HCT116 (cell line): ENCODE data around the gene GHR. TPM values are rescaled to one million over a fixed set of nuclear protein-coding genes. Genes with fewer than 3 reads are reported as not detected.

ENCODE experiments used
- ATAC-seq: fragments of 200-7000 bp; cut with Tn5 transposase; 2 replicates; pipeline ENCODE4 v1.9.1; 2020; ENCODE audit warnings: mild to moderate bottlenecking, moderate library complexity
- BruUV-seq: library from RNA; stranded (reverse); fragments of 400-500 nt; replicated peaks from 2 replicates; lab custom pipeline; 2021; lab: Mats Ljungman, UMichigan
- CTCF ChIA-PET: fragments of 300-600 bp; sonication (Branson Sonifier 250); formaldehyde crosslinking; loops from one replicate; lab custom pipeline; 2021; ENCODE audit warnings: antibody characterized with exemption; lab: Charles Lee
- POLR2A ChIA-PET: fragments of 300-600, 350-600 bp; sonication (Branson Sonifier 250); formaldehyde crosslinking; loops from one replicate; lab custom pipeline; 2021; ENCODE audit warnings: antibody characterized with exemption; lab: Charles Lee
- RAD21 ChIA-PET, 2 experiments: fragments of 300-600 bp; sonication (Branson Sonifier 250); formaldehyde crosslinking; loops; one replicate each; lab custom pipeline; 2023; ENCODE audit warnings: low total read pairs in 2 of 2; ENCODE audit not compliant: uncharacterized antibody in 2 of 2, unreplicated experiment in 2 of 2, low non-redundant PET in 1 of 2; lab: Charles Lee
- DNase-seq: peaks from one replicate; pipeline ENCODE4 v3.0.0-alpha.2; 2010; ENCODE audit warnings: low read depth, low spot score
- H2AFZ ChIP-seq: fragments of 200-600 bp; shearing (Covaris generic), sonication (generic); 2 replicates; pipeline ENCODE4 v1.6.1; 2017; ENCODE audit warnings: low read depth, mixed run types, mixed read lengths, antibody characterized with exemption, low read length; ENCODE audit not compliant: poor library complexity, severe bottlenecking
- H3K27ac ChIP-seq: 2 replicates; pipeline ENCODE4 v1.5.1; 2012; ENCODE audit warnings: low read depth, low read length
- H3K27me3 ChIP-seq: fragments of 200-600 bp; sonication (generic); 2 replicates; pipeline ENCODE4 v1.6.1; 2016; ENCODE audit warnings: mixed run types, low read length, mixed read lengths; ENCODE audit not compliant: insufficient read depth
- H3K36me3 ChIP-seq, 2 experiments: fragments of 200-500 bp in 1 of 2; fragments of 200-600 bp in 1 of 2; sonication (Bioruptor generic) in 1 of 2; sonication (generic) in 1 of 2; 2 replicates each; pipeline versions ENCODE4 v1.5.1 to v1.6.1; 2014 to 2016; ENCODE audit warnings: low read length in 2 of 2, inconsistent platforms in 1 of 2, mixed read lengths in 1 of 2, mixed run types in 1 of 2; ENCODE audit not compliant: insufficient read depth in 2 of 2, control insufficient read depth in 1 of 2
- H3K4me1 ChIP-seq, 2 experiments: fragments of 200-600 bp in 1 of 2; sonication (generic) in 1 of 2; 2 replicates each; pipeline versions ENCODE4 v1.5.1 to v1.6.1; 2012 to 2017; ENCODE audit warnings: low read length in 2 of 2, inconsistent platforms in 1 of 2, mild to moderate bottlenecking in 1 of 2, mixed read lengths in 1 of 2, mixed run types in 1 of 2, moderate library complexity in 1 of 2; ENCODE audit not compliant: insufficient read depth in 2 of 2, control insufficient read depth in 1 of 2
- H3K4me2 ChIP-seq: fragments of 200-600 bp; sonication (generic); 2 replicates; pipeline ENCODE4 v1.6.1; 2017; ENCODE audit warnings: mixed run types, low read length, mixed read lengths
- H3K4me3 ChIP-seq, 2 experiments: fragments of 200-600 bp in 1 of 2; sonication (generic) in 1 of 2; replicated peaks in 1 of 2; 2 replicates each; pipeline ENCODE4 v1.5.1; 2011 to 2016; ENCODE audit warnings: low read length in 2 of 2, control low read depth in 1 of 2, low read depth in 1 of 2, mild to moderate bottlenecking in 1 of 2, mixed read lengths in 1 of 2, mixed run types in 1 of 2
- H3K79me2 ChIP-seq: fragments of 200-600 bp; sonication (generic); 2 replicates; pipeline ENCODE4 v1.6.1; 2017; ENCODE audit warnings: mild to moderate bottlenecking, mixed run types, low read length, moderate library complexity, mixed read lengths; ENCODE audit not compliant: insufficient read depth
- H3K9ac ChIP-seq: fragments of 200-600 bp; sonication (generic); 2 replicates; pipeline ENCODE4 v1.6.1; 2016; ENCODE audit warnings: low read length, mixed read lengths
- H3K9me2 ChIP-seq: fragments of 200-600 bp; sonication (generic), shearing (Covaris generic); 2 replicates; pipeline ENCODE4 v1.6.1; 2017; ENCODE audit warnings: mixed run types, mild to moderate bottlenecking, moderate library complexity; ENCODE audit not compliant: insufficient read depth
- H3K9me3 ChIP-seq, 2 experiments: fragments of 200-500 bp in 1 of 2; fragments of 200-600 bp in 1 of 2; sonication (Bioruptor generic) in 1 of 2; sonication (generic) in 1 of 2; 2 replicates each; pipeline ENCODE4 v1.6.1; 2014 to 2017; ENCODE audit warnings: low read length in 2 of 2, mixed read lengths in 2 of 2, inconsistent platforms in 1 of 2, low read depth in 1 of 2, mild to moderate bottlenecking in 1 of 2, mixed run types in 1 of 2, moderate library complexity in 1 of 2; ENCODE audit not compliant: control insufficient read depth in 1 of 2, insufficient read depth in 1 of 2
- H4K20me1 ChIP-seq: fragments of 200-600 bp; sonication (generic), shearing (Covaris generic); 2 replicates; pipeline ENCODE4 v1.6.1; 2017; ENCODE audit warnings: mixed run types, mild to moderate bottlenecking, moderate library complexity; ENCODE audit not compliant: insufficient read depth
- CBX3 ChIP-seq: IDR thresholded peaks from 2 replicates; pipeline ENCODE4 v1.6.1; 2012; ENCODE audit warnings: low read depth
- CEBPB ChIP-seq: IDR thresholded peaks from 2 replicates; pipeline ENCODE4 v1.6.1; 2012; ENCODE audit warnings: low read depth
- CTCF ChIP-seq, 3 experiments: fragments of 200-600 bp in 1 of 3; sonication (generic) in 1 of 3; IDR thresholded peaks in 2 of 3; conservative IDR thresholded peaks in 1 of 3; 2 replicates each; pipeline ENCODE4 v1.5.1; 2012 to 2017; ENCODE audit warnings: low read depth in 2 of 3, low read length in 2 of 3, antibody characterized with exemption in 1 of 3, borderline replicate concordance in 1 of 3, control low read depth in 1 of 3, mild to moderate bottlenecking in 1 of 3, mixed read lengths in 1 of 3, mixed run types in 1 of 3, moderate library complexity in 1 of 3; ENCODE audit not compliant: insufficient read depth in 1 of 3
- EGR1 ChIP-seq: IDR thresholded peaks from 2 replicates; pipeline ENCODE4 v1.6.1; 2012; ENCODE audit warnings: low read depth
- ELF1 ChIP-seq: IDR thresholded peaks from 2 replicates; pipeline ENCODE4 v1.6.1; 2012; ENCODE audit warnings: low read depth, borderline replicate concordance
- EZH2 ChIP-seq: fragments of 200-600 bp; sonication (generic); IDR thresholded peaks from 2 replicates; pipeline ENCODE4 v1.6.1; 2017; ENCODE audit warnings: antibody characterized with exemption, mixed run types
- EZH2phosphoT487 ChIP-seq: fragments of 200-600 bp; IDR thresholded peaks from 2 replicates; pipeline ENCODE4 v1.6.1; 2018; ENCODE audit warnings: antibody characterized with exemption, borderline replicate concordance
- FOSL1 ChIP-seq: IDR thresholded peaks from 2 replicates; pipeline ENCODE4 v1.6.1; 2012; ENCODE audit warnings: low read depth
- JUND ChIP-seq: IDR thresholded peaks from 2 replicates; pipeline ENCODE4 v1.6.1; 2012
- MAX ChIP-seq: IDR thresholded peaks from 2 replicates; pipeline ENCODE4 v1.6.1; 2012
- POLR2A ChIP-seq: IDR thresholded peaks from 2 replicates; pipeline ENCODE4 v1.7.0; 2011; ENCODE audit warnings: borderline replicate concordance; ENCODE audit not compliant: insufficient read depth, insufficient read length; ENCODE audit errors: extremely low read depth
- RAD21 ChIP-seq: IDR thresholded peaks from 2 replicates; pipeline ENCODE4 v1.6.1; 2012; ENCODE audit warnings: low read depth, mild to moderate bottlenecking
- SP1 ChIP-seq: IDR thresholded peaks from 2 replicates; pipeline ENCODE4 v1.6.1; 2012; ENCODE audit warnings: low read depth
- TCF7L2 ChIP-seq: IDR thresholded peaks from 2 replicates; pipeline ENCODE4 v1.7.0; 2011; ENCODE audit warnings: borderline replicate concordance, inconsistent platforms; ENCODE audit not compliant: insufficient read depth, insufficient read length; ENCODE audit errors: extremely low read depth
- ZFX ChIP-seq: fragments of 450-650 bp; IDR thresholded peaks from 2 replicates; pipeline ENCODE4 v1.6.1; 2017
- ZNF274 ChIP-seq: fragments of 200-500 bp; sonication (Bioruptor generic); IDR thresholded peaks from 2 replicates; pipeline ENCODE4 v1.6.1; 2014; ENCODE audit warnings: mild to moderate bottlenecking, low read depth, low read length, inconsistent platforms
- intact Hi-C: fragments of 100-400 bp; cut with micrococcal nuclease; formaldehyde crosslinking; loops from 2 replicates; pipeline ENCODE4 v1.10.0; 2022
- total RNA-seq: library from RNA; stranded (reverse); gene quantifications from one replicate; pipeline ENCODE4 v1.2.1, GENCODE V29; 2021; ENCODE audit not compliant: unreplicated experiment

Gene GHR
- total RNA-seq, 1 experiment from 2014 or later, result not detected

GRCh38 chr5:42760426-42760825, 337.2 kb downstream of the GHR start:
- CTCF ChIA-PET, result interaction anchor here (1.1 kb wide), 1 partner anchor 13 kb away, joined by 3 read pairs; no protein-coding TSS in a partner anchor
- Histone ChIP-seq H2AFZ (no peak overlapping the region), H3K9me2 (no peaks in the 10 kb centered on the region), H3K36me3 (no peaks in the 10 kb centered on the region), H3K79me2 (no peaks in the 10 kb centered on the region), H3K4me2 (no peak overlapping the region), H3K9ac (no peak overlapping the region), H3K4me3 (no peak overlapping the region), H3K27me3 (no peaks in the 10 kb centered on the region), H3K27ac (no peak overlapping the region), H3K9me3 (no peaks in the 10 kb centered on the region), H3K4me1 (no peaks in the 10 kb centered on the region), H4K20me1 (no peaks in the 10 kb centered on the region)
- ATAC-seq (no peak), DNase-seq (no peak)
- POLR2A ChIA-PET, result no interaction called here
- TF ChIP-seq CTCF (IDR thresholded peaks at IDR 0.05 in 2 of 3, conservative IDR thresholded peaks at IDR 0.05 in 1 of 3; ENCODE audit: borderline replicate concordance in 1 of 3, insufficient read depth in 1 of 3, low read depth in 2 of 3, low read length in 2 of 3) (no peak), EZH2phosphoT487 (no peak), SP1 (no peak), EGR1 (no peak), EZH2 (no peak), POLR2A (no peak), JUND (no peak), FOSL1 (no peak), ELF1 (no peak), MAX (no peak), CEBPB (no peak), ZFX (no peak), RAD21 (no peak), TCF7L2 (no peak), CBX3 (no peak), ZNF274 (no peak)
- no TSS peak for BruUV-seq
- RAD21 ChIA-PET, result no interaction called here
- intact Hi-C loops, result no loop called here
